ENCODE results near the gene ANKIB1.
"Not testable (repeated sequence)": the region's sequence is repeated elsewhere in the genome, so short reads cannot be mapped to it uniquely, and the experiment has no call there.

ANKIB1 gene

DNA sequence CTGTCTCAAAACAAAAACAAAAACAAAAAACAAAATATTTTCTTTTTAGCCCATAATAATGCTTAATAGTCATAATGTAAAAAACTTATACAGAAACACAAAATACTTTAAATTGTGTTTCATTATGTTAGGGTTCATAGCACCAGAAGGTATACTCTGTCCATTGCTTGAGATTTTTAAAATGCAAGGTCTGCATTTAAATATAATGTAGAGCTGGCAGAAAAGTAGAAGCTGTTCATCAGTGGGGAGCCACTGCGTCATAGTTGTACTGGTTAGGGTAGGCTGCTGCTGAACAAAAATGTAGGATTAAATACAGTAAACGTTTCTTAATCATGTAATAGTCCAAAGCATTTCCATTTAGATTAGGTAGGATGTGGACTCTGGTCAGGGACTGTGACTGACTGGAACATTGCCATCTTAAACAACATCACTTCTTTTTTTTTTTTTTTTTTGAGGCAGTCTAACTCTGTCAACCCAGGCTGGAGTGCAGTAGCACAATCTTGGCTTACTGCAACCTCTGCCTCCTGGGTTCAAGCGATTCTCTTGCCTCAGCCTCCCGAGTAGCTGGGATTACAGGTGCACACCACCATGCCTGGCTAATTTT, 85.2 kb downstream of the ANKIB1 start:
- no peak for DNase-seq

DNA sequence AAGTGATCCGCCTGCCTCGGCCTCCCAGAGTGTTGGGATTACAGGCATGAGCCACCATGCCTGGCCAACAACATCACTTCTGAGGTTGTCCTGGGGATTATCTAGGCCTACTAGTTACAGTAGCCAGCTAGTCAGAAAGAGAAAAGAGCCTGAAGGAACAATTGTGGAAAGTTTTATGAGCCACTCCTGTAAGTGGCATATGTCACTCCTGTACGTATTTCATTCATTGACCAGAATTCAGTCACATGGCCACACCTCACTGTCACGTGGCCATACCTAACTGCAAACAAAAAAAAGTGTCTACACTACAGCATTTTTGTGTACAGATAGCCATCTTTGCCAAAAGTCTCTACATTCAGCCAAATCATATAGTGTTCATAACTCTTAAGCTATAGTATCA, 85.7 kb downstream of the ANKIB1 start:
- no peak for DNase-seq

DNA sequence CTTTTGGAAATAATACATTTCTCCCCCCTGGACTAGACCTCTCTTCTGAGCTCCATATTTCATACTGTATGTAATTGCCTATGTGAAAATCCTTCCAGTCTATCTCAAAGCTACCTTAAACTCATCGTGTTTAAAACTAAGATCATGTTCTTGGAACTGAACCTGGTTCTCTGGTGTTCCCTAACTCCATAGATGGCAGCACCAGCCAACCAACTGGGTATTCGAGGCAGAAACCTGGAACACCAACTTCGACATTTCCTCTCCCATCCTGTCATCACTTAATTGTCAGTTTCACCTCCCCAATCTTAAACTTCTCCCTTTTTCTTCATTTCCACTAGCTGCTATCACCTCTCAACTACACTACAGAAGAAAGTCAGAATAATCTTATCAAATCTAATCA, 87.0 kb downstream of the ANKIB1 start:
- DNase-seq = no peak

DNA sequence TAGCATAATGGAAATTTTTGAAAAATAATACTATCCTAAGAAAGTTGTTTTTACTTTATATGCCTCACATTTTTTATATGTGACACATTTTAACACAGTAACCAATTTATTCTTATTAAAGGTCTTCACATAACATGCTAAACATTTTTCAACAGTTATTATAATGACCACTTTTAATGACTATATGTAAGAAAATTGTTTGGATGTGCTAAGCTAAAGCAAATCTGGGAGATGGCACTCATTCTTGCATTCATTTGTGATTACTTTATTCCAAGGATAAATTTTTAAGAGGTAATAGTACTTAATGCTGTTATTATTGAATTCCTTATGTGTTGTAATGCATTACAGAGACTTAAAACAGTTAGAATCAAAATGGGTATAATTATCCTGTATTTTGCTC, 88.1 kb downstream of the ANKIB1 start:
- DNase-seq = no peak

DNA sequence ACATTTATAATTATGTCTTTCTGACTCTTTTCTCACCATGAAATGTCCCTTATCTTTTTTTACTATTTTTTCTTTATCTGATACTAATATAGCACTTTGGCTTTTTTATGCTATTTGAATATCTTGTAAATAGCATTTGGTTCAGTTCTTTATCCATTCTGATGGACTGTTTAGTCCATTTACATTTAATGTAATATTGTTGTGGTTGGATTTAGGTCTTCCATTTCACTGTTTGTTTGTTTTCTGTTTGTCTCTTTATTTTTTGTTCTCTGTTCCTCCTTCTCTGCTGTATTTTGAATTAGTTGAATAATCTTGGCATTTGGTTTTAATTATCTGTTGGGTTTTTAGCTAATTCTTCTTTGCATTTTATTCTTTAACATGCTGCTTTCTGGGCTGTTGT, 89.8 kb downstream of the ANKIB1 start:
- DNase-seq = no peak

DNA sequence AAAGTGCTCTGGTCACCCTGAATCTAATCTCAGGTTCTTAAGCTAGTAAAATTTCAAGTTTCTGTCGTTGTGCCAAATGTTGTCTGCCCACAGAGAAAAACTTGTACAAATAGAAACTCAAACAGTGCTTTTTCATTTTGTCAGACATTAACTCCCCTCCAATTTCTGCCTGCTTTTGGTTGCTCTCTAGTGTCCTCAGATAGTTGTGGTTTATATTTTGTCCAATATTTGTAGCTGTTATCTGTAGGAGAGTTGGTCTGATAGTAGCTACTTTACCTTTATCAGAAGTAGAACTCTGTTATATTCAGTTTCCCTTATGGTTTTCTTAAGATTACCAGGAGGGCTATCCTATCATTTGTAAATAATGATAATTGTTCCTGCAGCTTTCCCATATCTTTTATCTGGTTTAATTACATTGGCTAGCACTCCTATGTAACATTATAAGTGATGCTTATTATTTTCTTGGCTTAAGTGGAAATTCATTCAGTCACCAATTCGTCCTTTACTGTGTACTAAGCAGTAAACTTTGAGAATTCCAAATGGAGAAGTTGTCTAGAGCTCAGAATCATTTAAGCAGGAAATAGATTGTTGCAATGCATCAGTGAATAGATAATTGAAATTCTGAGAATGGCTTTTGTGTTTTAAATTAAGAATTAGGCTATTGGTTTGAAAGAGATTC, 91.0 kb downstream of the ANKIB1 start:
- no peak for DNase-seq

DNA sequence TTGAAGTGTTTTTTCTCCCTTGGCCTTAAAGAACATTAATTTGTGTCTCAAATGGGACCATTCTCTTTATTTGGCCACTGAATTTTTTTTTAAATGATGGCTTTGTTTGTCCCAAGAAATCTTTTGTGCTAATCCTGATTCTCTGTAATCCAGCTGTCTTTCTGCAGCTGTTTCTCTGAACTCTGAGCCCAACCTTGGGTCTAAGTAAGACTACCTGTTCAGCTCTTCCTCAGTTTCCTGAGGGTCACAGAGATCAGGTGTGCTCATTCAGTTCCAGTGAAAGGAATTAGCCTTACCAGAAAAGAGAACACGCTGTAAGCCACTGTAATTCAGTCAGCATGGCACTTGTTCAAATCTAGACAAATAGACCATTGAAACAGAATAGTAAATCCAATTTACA, 94.2 kb downstream of the ANKIB1 start:
- no peak for DNase-seq

DNA sequence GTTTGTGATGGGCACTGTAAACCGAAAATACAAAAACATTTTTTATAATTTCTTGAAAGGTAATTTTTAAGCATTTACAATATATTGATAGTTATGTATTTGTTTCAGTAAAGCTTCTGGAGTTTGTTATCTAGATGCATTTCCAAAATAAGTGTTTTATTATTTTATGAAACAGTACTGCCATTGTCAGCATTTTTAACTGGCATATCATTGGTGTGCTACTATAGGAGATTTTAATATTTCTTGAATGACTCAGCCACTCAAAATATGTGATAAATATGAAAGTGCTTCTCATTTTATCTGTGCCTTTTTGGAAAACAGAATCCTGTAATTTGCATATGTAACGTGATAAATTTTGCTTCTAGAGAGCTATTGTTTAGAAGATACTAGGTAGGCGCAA, 97.9 kb downstream of the ANKIB1 start:
- DNase-seq = no peak

DNA sequence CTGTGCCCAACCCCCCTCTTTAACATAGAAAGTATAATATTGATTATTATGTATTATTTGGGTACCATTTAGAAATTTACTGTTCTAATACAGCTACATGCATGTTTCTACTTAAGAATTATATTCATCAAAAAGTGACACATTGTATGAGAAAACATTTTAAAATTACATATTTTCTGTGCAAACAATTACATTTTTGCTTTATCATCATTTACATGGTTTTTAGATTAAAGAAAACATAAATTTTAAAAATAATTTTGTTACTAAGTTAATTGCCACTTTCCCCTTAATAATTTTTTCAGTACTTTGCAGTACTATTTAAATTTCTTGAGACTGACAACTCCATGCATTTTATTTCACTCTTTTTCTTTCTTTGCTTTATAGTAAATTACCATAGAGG, 106.2 kb downstream of the ANKIB1 start:
- no peak for DNase-seq

DNA sequence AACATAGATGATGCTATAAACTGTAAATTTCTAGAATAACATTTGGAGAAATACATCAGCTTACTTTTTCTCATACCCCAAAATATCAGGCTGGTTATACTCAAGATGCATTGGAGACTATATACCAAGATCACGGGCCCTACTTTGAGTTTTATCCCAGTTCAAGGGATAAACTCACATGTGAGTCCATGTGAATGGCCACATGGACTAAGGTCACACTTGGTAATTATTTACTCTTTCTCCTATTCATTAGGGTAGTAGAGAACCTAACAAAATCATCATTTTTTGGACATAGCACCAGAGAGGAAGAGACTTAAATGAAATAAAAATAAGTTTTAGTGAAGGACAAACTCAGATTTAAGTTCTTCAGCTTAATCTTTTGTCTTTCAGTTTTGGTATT, 108.4 kb downstream of the ANKIB1 start:
- DNase-seq = no peak

DNA sequence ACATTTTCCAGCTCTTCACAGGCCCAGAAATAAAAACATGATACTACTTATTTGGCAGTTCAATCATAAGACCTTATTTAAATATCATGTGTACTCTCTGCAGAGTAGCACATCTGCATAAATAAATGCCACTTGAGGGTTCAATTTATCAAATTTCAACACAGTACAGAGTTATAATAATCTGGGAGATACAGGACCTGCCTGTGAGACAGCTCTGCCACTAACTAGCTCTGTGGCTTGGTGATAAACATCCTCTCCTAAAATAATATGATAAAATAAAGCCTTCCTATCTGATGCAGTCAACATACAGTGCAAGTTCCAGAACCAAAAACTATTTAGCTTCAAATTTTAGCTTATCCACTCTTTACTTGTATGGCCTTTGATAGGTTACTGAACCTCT, 110.6 kb downstream of the ANKIB1 start:
- DNase-seq = no peak

DNA sequence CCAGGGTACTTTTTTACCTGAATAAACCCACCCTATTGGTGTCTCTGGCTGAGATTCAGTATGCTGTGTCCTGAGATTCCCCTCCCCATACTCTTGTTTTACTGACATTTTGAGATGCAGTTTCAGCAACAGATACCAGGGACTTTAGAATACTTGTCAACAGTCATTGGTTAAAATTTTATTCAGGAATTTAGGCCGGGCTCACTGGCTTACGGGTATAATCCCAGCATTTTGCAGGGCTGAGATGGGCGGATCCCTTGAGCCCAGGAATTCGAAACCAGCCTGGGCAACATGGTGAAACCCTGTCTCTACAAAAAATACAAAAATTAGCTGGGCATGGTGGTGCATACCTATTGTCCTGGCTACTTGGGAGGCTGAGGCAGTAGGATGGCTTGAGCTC, 111.5 kb downstream of the ANKIB1 start:
- no peak for DNase-seq

DNA sequence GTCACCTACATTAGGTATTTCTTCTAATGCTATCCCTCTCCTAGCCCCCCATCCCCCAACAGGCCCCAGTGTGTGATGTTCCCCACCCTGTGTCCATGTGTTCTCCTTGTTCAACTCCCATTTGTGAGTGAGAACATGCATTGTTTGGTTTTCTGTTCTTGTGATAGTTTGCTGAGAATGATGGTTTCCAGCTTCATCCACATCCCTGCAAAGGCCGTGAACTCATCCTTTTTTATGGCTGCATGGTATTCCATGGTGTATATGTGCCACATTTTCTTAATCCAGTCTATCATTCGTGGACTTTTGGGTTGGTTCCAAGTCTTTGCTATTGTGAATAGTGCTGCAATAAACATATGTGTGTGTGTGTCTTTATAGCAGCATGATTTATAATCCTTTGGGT, 113.4 kb downstream of the ANKIB1 start:
- not testable (repeated sequence) for DNase-seq

DNA sequence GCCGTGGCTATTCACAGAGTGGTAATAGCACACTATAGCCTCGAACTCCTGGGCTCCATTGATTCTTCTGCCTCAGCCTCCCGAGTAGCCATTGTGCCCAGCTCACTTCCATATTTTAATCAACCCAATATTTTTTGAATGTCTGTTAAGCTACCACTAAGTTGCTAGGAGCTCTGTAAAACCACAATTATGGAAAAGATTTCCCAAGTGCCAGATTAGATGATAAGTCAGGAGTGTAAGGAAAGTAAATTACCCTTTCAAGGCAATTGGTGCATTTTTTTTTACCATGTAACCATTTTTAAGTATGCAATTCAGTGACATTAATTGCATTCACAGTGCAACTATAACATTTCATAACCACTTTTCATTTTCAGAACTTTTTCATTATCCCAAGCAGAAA, 114.0 kb downstream of the ANKIB1 start:
- DNase-seq = no peak

DNA sequence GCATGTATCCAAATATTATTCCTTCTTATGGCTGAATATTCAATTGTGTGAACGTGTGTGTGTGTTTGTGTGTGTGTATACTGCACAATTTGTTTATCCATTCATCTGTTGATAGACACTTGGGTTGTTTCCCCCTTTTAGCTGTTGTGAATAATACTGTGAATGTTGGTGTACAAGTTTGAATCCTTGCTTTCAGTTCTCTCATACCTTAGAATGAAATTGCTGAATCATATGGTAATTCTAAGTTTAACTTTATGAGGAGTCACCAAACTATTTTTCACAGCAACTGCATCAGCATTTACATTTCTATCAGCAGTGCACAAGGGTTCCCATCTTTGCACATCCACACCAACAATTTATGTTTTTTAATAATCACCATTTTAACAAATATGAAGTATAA, 114.6 kb downstream of the ANKIB1 start:
- DNase-seq = no peak

DNA sequence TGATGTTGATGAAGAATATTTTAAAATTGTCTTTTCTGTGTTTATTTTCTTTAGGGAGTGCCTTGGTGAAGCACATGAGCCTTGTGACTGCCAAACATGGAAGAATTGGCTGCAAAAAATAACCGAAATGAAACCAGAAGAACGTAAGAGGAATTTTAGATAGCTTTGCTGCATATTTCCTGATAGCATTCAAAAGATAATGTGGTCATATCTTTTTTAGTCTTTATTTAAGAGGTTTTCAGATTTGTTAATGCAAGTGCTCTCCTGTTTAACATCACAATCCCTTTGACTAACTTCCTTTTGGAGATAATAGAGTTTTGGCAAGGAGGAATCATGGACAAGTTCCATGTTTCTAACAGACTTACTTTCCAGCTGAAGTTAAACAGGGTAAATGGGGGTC, 116.4 kb downstream of the ANKIB1 start:
- DNase-seq = no peak

DNA sequence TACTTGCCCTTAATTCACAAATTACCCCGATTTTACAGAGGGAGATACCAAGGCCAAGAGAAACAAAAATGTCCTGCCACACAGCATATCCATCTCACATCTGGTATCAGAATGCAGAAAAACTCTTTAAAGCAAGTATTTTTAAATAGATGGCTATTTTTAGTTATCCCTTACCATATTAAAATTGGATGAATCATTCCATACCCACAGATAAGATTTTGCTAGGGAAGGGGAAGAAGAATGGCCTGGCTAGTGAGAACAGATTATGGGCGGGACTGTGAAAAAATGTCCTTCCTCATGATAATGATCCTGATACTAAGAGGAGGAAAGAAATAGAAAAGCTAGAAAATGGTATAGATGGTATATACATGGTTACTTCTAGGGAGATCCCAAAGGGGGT, 121.0 kb downstream of the ANKIB1 start:
- no peak for DNase-seq

DNA sequence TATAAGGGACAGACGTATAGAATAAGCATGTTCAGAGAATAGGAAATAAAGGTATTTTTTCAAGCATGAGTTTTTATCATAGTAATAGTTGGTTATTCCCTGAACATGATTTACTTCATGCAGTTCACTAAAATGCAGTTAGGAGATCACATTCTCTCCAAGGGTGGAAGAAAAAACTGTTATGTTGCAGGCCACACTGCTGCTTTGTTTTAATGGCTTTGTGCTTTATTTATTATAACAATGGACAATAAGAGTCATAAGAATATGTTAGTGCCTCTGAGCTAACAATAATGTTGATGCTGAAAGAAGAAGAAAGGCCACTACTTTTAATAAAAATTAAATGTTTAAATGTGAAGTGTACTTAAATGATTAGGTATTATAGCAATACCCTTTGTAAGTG, 123.0 kb downstream of the ANKIB1 start:
- no peak for DNase-seq

DNA sequence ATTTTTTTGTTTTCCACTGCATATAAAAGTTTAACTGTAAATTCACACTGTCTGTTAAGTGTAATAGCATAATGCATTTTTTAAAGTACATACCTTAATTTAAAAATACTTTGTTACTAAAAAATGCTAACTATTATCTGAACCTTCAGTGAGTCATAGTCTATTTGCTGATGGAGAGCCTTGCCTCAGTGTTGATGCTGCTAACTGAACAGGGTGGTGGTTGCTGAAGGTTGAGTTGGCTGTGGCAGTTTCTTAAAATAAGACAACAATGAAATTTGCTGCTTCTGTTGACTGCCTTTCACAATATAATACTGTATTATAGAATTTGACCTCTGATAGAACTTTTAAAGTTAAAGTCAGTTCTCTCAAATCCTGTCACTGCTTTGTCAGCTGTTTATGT, 129.2 kb downstream of the ANKIB1 start:
- no peak for DNase-seq

DNA sequence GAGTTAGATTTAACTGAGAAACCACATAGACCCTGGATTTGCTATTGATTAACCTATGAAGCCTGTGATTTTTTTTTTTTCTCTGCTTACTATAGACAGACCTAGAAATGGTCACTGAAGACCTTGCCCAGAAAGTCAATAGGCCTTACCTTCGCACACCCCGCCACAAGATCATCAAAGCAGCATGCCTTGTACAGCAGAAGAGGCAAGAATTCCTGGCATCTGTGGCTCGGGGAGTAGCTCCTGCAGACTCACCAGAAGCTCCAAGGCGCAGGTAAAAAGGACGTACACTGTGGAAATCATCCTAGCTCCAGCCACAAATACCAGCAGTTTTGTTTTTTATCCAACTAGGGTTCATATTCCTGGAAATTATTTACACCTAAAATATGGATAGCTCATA, 145.3 kb downstream of the ANKIB1 start:
- DNase-seq = no peak

DNA sequence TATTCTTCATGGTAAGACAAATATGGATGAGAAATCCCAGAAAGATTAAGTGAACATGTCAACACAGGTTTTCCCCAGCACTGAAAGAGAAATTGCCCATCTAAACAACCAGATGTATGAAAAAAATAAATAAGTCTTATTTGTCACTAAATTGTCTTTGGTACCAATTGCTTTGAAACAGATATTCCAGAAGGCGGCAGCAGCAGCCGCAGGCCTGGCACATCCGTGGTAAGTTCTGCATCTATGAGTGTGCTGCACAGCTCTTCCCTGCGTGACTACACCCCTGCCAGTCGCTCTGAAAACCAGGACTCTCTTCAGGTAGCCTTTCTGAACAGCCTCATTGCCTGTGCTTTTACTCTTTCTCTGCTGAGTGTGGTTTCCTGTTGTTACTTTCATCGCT, 151.8 kb downstream of the ANKIB1 start:
- no peak for DNase-seq

DNA sequence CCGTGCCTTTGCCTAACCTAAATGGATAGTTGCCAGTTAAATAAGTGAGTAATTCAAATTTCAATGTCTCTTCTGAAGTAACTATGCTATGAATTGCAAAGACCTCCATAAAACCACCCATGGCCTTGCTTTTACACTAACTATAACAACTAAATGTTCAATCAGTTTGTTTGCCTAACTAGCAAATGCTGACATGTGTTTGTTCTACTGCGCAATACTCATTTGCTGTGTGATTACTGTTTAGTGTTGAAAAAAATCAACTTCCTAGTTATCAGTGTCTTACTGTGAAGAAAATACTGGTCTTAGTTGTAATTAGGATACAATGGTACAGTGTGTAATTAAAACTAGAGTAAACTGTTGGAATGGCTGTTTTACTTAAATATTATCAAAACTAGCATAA, 154.2 kb downstream of the ANKIB1 start:
- DNase-seq = no peak

DNA sequence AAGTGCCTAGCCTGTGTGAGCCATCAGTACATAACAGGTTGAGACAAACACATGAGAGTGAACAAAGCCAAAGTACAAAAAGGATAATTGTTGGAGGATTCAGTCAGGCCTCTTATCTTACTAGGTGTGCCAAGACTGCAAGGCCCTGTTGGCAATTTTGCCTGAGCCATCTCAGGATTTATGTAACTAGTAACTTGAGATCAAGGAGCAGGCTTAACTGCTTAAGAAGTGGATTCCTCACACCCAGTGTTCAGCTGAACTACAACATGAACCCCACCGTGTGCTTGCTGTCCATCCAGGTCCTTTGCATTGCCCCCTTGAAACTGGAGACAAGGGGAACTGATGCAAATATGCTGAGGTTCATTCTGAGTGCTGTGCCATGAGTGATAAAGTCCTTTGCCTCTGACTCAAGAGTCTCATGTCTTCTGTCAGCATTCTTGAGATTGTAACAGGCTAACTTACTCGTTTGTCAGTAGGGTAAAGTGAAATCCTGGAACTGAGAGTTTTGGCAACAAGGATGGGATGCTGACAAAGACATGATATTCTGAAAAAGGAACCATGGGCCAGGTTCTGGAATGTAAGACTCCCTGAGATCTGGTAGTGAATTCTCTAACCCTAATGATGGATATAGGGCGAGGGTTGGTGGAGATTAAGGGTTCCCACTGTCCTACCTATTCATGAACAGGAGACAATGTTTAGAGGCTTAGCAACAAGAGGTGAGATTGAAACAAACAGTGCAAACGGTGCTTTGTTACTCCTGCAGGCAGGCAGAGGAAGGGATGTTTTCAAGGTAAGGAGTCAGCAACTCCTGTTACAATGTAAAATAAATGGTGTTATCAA, 157.4 kb downstream of the ANKIB1 start:
- DNase-seq = no peak

DNA sequence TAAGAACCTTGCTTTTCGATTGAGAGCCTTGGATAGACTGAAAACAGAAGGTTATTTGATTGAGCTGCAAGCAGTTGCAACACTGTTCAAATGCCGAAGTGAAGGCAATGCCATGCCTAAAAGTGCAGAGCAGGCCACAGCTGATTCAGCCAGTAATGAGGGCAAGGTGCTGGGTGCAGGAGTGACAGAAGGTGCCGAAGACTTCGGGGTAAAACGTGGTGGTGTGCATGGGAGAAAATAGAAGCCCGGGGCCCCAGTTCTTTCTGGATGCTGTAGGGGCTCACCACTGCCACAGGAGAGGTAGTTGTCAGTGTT, 157.9 kb downstream of the ANKIB1 start:
- no peak for DNase-seq
